Fibroblast of peridontal ligament (primary cell): Measurements from ENCODE around the gene HS6ST3.

ENCODE experiments used
- DNase-seq: peaks from one replicate; pipeline ENCODE4 v3.0.0-alpha.2; 2010; ENCODE audit errors: extremely low read depth

HS6ST3 gene

GRCh38 chr13:96199315-96199714 lies 109.4 kb downstream of the HS6ST3 start:
- no peak for DNase-seq

GRCh38 chr13:96200810-96201209 lies 110.9 kb downstream of the HS6ST3 start:
- DNase-seq: no peak

DNA sequence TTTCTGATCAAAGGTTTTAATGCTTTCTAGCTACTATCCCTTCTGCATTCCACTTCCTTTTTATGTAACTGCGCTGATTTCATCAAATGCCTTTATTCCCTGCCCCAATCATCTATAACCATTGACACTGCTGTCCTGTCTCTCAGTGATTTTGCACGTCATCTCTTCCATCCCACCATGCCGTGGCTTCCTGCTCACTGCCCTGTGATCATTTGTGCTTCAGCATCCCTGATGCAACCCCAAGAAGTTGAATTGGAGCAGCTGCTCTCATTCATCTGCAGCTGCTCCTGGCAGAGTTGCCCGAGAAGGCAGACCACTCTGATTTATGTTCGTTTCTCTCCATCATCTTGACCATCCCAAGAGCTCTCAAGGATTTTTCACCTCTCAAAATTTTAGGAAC lies 112.4 kb downstream of the HS6ST3 start:
- DNase-seq: no peak

GRCh38 chr13:96203471-96203870 lies 113.6 kb downstream of the HS6ST3 start:
- no peak for DNase-seq

DNA sequence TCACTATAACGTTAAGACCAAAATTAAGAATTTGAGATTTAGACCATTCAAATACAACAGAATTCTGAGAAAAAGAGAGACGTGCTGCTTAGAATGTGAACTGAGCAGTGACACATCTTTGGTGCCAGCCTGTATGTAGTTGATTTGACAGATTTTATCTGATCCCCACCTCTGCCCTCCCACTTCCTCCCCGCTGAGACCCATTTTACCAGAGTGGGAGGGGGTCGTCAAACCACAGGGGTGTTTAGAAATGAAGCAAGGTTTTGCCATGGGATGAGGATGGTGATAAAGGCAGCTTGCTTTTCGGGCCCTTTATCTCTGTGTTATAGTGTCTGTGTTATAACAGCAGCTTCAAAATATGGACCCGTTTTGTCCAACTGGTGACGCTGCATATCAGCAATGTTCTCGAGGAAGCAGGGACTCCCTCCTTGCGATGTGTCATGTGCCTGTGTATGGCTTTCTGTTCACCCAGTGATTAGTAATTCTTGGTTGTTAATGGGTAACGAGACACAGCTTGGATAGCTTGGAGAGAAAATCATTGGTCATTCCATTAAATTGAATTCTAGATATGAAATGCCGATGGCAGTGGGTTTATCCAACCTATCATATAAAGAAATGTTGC lies 125.0 kb downstream of the HS6ST3 start:
- no peak for DNase-seq

DNA sequence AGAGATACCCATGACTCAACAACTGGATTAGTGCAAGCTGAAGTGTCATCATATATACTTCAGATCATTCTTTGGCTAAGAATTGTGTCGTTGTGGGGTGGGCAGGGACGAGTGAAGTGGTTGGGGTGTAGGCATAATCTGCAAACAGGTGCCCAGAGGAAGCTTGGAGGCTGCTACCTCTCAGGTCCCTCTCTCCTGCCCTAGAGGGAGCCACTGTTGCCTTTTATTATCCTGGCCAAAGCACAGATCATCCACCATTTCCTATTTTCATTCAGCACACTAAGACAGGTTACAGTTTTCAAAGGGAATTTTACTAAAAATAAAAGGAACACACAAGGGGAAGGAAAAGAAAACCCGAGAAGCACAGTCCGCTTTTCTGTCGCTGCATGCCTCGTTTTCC lies 126.6 kb downstream of the HS6ST3 start:
- no peak for DNase-seq

GRCh38 chr13:96218475-96218874 lies 128.6 kb downstream of the HS6ST3 start:
- DNase-seq: no peak

- no peak for DNase-seq
These were observed 131.6 kb downstream of the HS6ST3 start for GRCh38 chr13:96221471-96221870.

- no peak for DNase-seq
These were observed 133.3 kb downstream of the HS6ST3 start for GRCh38 chr13:96223231-96223630.

DNA sequence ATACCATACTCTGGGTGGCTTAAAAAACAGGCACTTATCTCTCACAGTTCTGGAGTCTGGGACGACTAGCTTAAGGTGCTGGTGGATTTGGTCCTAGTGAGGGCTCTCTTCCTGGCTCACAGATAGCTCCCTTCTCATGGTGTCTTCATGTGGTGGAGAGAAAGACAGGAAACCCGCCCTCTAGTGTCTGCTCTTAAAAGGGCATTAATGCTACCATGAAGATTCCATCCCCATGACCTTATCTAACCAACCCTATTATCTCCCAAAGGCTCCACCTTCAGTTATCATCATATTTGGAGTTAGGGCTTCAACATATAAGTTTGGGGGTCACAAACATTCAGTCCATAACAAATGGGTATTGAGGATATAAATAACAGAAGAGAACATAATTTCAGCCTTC lies 139.4 kb downstream of the HS6ST3 start:
- no peak for DNase-seq

GRCh38 chr13:96238241-96238640 lies 148.3 kb downstream of the HS6ST3 start:
- no peak for DNase-seq

DNA sequence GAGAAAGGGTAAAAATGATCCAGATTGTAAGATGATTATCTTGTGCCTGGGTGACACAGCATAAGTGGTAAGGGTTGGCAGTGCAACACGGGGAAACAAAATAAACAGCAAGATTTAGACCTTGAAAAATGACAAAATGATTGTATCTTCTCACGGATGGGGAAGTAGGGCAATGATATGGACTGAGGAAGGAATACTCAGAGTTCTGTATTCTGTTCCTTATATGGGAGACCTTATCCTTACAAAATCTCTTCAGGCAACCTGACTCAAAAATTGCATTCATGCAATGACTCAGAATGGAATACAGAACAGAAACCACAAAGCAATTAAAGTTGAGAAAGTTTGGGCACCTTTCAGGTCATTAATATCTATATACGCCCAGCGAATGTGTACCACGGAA lies 149.0 kb downstream of the HS6ST3 start:
- DNase-seq: no peak

DNA sequence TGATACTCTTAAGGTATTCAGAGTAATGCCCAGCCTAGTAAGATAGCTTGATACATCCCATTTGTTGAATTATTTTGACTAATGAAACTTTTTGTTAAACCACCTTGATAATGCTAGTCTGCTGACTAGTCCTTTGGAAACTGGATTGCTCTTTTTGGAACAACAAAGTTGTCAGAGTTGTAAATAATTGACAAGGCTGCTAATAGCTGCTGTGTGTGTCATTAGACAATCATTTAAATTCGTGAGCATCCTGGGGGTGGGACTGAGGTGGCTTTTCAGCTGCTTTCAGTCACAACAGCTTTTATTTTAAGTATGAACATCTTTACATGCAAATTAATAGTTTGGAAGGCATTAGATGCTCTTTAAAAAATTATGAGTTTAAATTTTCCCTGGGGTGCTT lies 153.5 kb downstream of the HS6ST3 start:
- no peak for DNase-seq

DNA sequence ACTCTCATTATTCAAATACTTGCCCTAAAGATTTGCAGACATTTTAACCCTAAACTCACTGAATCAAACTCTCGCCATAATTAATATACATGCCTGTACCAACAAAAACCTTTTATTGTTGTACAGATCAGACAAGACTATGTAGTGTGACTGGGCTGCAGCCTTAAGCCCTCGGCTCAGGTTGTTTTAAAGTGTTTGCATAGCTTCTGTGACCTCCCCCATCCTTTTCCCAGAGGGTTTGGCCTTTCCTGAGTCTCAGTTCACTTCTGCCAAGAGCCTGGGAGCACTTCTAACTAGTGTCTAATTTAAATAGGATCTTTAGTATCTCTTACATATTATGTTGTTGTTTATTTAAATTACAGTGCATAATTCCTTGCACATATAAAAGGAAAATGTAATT lies 158.2 kb downstream of the HS6ST3 start:
- no peak for DNase-seq

- no peak for DNase-seq
These were observed 159.1 kb downstream of the HS6ST3 start for GRCh38 chr13:96248996-96249395.

GRCh38 chr13:96252903-96253302 lies 163.0 kb downstream of the HS6ST3 start:
- no peak for DNase-seq

GRCh38 chr13:96273196-96273595 lies 183.3 kb downstream of the HS6ST3 start:
- DNase-seq: no peak

DNA sequence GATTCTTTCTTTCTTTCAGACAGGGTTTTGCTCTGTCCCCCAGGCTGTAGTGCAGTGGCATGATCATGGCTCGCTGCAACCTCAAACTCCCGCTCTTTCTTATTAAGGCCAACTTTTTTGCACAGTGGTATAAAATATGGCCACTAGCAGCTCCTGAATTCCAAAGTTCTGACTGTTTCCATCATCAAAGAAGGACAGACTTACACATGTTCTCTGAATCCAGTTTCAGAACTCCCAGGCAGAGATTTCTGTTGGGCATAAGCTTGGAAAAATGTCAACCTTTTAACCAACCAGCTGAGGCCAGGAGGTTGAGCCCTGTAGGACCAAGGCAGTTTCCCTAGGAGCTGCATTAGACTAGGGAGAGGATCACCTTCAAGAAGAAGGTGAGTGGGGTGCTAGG lies 184.1 kb downstream of the HS6ST3 start:
- no peak for DNase-seq

- no peak for DNase-seq
These were observed 190.0 kb downstream of the HS6ST3 start for GRCh38 chr13:96279904-96280303.

- no peak for DNase-seq
These were observed 195.1 kb downstream of the HS6ST3 start for GRCh38 chr13:96284971-96285370.

- no peak for DNase-seq
These were observed 195.8 kb downstream of the HS6ST3 start for GRCh38 chr13:96285729-96286128.

DNA sequence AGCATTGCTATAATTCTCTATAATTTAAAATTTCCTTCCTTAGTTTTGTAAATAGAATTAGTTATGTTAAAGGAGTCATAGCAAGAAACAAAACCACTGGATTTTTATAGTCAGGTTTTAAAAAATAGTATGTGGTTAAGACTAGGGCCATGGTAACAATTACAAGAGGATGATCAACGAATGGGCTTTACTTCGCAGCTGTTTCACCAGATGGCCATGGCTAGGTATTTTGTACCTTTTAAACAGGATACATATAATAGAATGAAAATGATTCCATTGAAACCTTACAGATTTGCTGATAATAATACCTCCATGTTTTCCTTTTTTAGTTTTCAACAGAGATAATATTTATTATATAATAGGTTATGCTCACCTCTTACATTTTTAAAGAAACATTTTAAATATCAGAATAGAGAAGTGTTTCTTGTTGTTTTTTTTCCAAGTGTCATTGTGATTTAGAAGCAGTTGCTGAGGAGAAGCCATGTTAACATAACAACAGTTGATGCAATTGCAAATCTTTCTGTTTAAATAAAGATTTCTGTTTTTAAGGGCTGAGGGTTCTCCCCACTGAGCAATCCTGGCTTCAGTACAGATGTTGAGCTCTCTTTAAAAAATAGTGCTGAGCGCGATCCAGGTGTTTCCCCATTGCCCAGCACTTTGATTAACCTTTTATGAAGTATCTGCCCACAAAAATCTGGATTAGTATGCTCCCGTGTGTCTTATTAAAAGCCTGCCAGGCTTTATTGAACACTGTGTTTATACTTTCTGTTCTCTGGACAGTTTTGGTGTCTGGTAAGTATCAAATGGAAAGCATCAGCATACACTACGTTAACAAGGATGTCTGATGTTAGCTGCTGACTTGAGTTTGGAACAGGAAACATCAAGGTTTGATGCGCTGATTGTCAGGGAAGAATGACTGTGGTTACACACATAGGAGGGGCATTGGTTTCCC lies 205.3 kb downstream of the HS6ST3 start:
- no peak for DNase-seq

- no peak for DNase-seq
These were observed 207.5 kb downstream of the HS6ST3 start for GRCh38 chr13:96297360-96297759.
